Trophoblast cell (in vitro differentiated cells and primary cell): ENCODE results near the gene LPGAT1.

ENCODE experiments used
- DNase-seq, 2 donors: peaks; one replicate each; pipeline ENCODE4 v3.0.0-alpha.2; 2016
- H2AFZ ChIP-seq: 2 replicates; pipeline ENCODE4 v1.6.1; 2013; ENCODE audit warnings: low read length, moderate library complexity, mild to moderate bottlenecking; ENCODE audit not compliant: insufficient read depth, poor library complexity
- H2AK5ac ChIP-seq: 2 replicates; pipeline ENCODE4 v1.6.1; 2013; ENCODE audit warnings: mild to moderate bottlenecking, low read length
- H2BK120ac ChIP-seq: 2 replicates; pipeline ENCODE4 v1.6.1; 2013; ENCODE audit warnings: low read length, mild to moderate bottlenecking, moderate library complexity; ENCODE audit not compliant: insufficient read depth, poor library complexity
- H2BK12ac ChIP-seq: 2 replicates; pipeline ENCODE4 v1.6.1; 2013; ENCODE audit warnings: mild to moderate bottlenecking, low read length, moderate library complexity
- H2BK5ac ChIP-seq: 2 replicates; pipeline ENCODE4 v1.6.1; 2013; ENCODE audit warnings: low read length, low read depth, moderate library complexity, mild to moderate bottlenecking; ENCODE audit not compliant: poor library complexity
- H3K14ac ChIP-seq: 2 replicates; pipeline ENCODE4 v1.6.1; 2013; ENCODE audit warnings: mild to moderate bottlenecking, low read length
- H3K18ac ChIP-seq: 2 replicates; pipeline ENCODE4 v1.6.1; 2013; ENCODE audit warnings: mild to moderate bottlenecking, low read length
- H3K23ac ChIP-seq: 2 replicates; pipeline ENCODE4 v1.6.1; 2013; ENCODE audit warnings: low read length
- H3K27ac ChIP-seq: 2 replicates; pipeline ENCODE4 v1.5.1; 2013; ENCODE audit warnings: low read depth, mild to moderate bottlenecking, inconsistent platforms, low read length, moderate library complexity
- H3K27me3 ChIP-seq: 2 replicates; pipeline ENCODE4 v1.6.1; 2013; ENCODE audit warnings: inconsistent platforms, mild to moderate bottlenecking, low read length, moderate library complexity; ENCODE audit not compliant: insufficient read depth
- H3K36me3 ChIP-seq, 2 experiments: 1 replicate in 1 of 2; 2 replicates in 1 of 2; pipeline ENCODE4 v1.6.1; 2013; ENCODE audit warnings: low read length in 2 of 2, mild to moderate bottlenecking in 2 of 2, moderate library complexity in 1 of 2; ENCODE audit not compliant: insufficient read depth in 2 of 2, control insufficient read depth in 1 of 2
- H3K4ac ChIP-seq: 2 replicates; pipeline ENCODE4 v1.6.1; 2013; ENCODE audit warnings: low read depth, mild to moderate bottlenecking, low read length, moderate library complexity
- H3K4me1 ChIP-seq, 2 experiments: 1 replicate in 1 of 2; 2 replicates in 1 of 2; pipeline ENCODE4 v1.6.1; 2013; ENCODE audit warnings: low read length in 2 of 2, mild to moderate bottlenecking in 2 of 2, moderate library complexity in 1 of 2; ENCODE audit not compliant: insufficient read depth in 2 of 2, control insufficient read depth in 1 of 2
- H3K4me2 ChIP-seq: 2 replicates; pipeline ENCODE4 v1.6.1; 2013; ENCODE audit warnings: inconsistent platforms, mild to moderate bottlenecking, low read length, moderate library complexity
- H3K4me3 ChIP-seq: 2 replicates; pipeline ENCODE4 v1.5.1; 2013; ENCODE audit warnings: mild to moderate bottlenecking, low read depth, low read length, inconsistent platforms
- H3K79me1 ChIP-seq: one replicate; pipeline ENCODE4 v1.6.1; 2013; ENCODE audit warnings: low read length
- H3K79me2 ChIP-seq: 2 replicates; pipeline ENCODE4 v1.6.1; 2013; ENCODE audit warnings: low read length, mild to moderate bottlenecking; ENCODE audit not compliant: control insufficient read depth, insufficient read depth, poor library complexity
- H3K9ac ChIP-seq: 2 replicates; pipeline ENCODE4 v1.6.1; 2013; ENCODE audit warnings: mild to moderate bottlenecking, low read length
- H3K9me3 ChIP-seq: 2 replicates; pipeline ENCODE4 v1.6.1; 2013; ENCODE audit warnings: low read depth, mild to moderate bottlenecking, control low read depth, inconsistent platforms, low read length; ENCODE audit not compliant: insufficient read depth
- H4K12ac ChIP-seq: 2 replicates; pipeline ENCODE4 v1.6.1; 2013; ENCODE audit warnings: low read depth, mild to moderate bottlenecking, low read length, moderate library complexity
- H4K8ac ChIP-seq: 2 replicates; pipeline ENCODE4 v1.6.1; 2013; ENCODE audit warnings: low read depth, mild to moderate bottlenecking, low read length, moderate library complexity
- H4K91ac ChIP-seq: one replicate; pipeline ENCODE4 v1.6.1; 2013; ENCODE audit warnings: low read depth, mild to moderate bottlenecking, low read length, moderate library complexity
- WGBS: extraction: QIAGEN DNeasy Blood & Tissue Kit; methylation state at CpG from one replicate; pipeline ENCODE4 v1.1.7; 2013; ENCODE audit warnings: missing lambda C conversion rate; ENCODE audit not compliant: insufficient read length, insufficient coverage; ENCODE audit errors: extremely low coverage; 5-methylcytosine and 5-hydroxymethylcytosine counted together

Gene LPGAT1

GRCh38 chr1:211797994-211798393 lies 32.6 kb downstream of the LPGAT1 start:
- Histone ChIP-seq H2BK120ac (no peak overlapping the region), H3K4me3 (no peak overlapping the region), H3K36me3 (peaks cover 0 to 2% of the 10 kb centered on the region in 2 experiments), H2BK12ac (no peak overlapping the region), H2AFZ (no peak overlapping the region), H3K4me1 (no peaks in the 10 kb centered on the region), H3K79me2 (no peaks in the 10 kb centered on the region), H3K23ac (no peak overlapping the region), H3K14ac (no peak overlapping the region), H3K79me1 (no peaks in the 10 kb centered on the region), H3K27me3 (no peaks in the 10 kb centered on the region), H3K4me2 (no peak overlapping the region), H3K9ac (no peak overlapping the region), H4K12ac (no peak overlapping the region), H4K91ac (no peak overlapping the region), H4K8ac (no peak overlapping the region), H3K9me3 (no peaks in the 10 kb centered on the region), H2BK5ac (no peak overlapping the region), H3K18ac (no peak overlapping the region), H2AK5ac (no peak overlapping the region), H3K4ac (no peak overlapping the region), H3K27ac (no peak overlapping the region)
- no CpG with 5 or more reads among the region's 2 CpGs for WGBS
- no peak for DNase-seq

GRCh38 chr1:211791979-211792378 lies 38.6 kb downstream of the LPGAT1 start:
- Histone ChIP-seq H2BK120ac (no peak overlapping the region), H2AFZ (no peak overlapping the region), H3K4ac (no peak overlapping the region), H4K12ac (no peak overlapping the region), H3K18ac (no peak overlapping the region), H3K36me3 (peaks cover 2 to 6% of the 10 kb centered on the region in 2 experiments), H2BK5ac (no peak overlapping the region), H3K23ac (no peak overlapping the region), H2BK12ac (no peak overlapping the region), H3K14ac (no peak overlapping the region), H4K8ac (no peak overlapping the region), H2AK5ac (no peak overlapping the region), H4K91ac (no peak overlapping the region), H3K9ac (no peak overlapping the region), H3K27ac (no peak overlapping the region), H3K4me3 (no peak overlapping the region), H3K4me2 (no peak overlapping the region), H3K79me2 (no peaks in the 10 kb centered on the region), H3K27me3 (no peaks in the 10 kb centered on the region), H3K9me3 (no peaks in the 10 kb centered on the region), H3K79me1 (no peaks in the 10 kb centered on the region), H3K4me1 (no peaks in the 10 kb centered on the region)
- no peak for DNase-seq
- WGBS: no CpG with 5 or more reads among the region's 2 CpGs

- no peak overlapping the region for H3K23ac ChIP-seq
- no peak overlapping the region for H3K4ac ChIP-seq
- no peak overlapping the region for H3K9ac ChIP-seq
- H2BK120ac ChIP-seq: no peak overlapping the region
- no peaks in the 10 kb centered on the region for H3K79me1 ChIP-seq
- no peak for DNase-seq
- H3K18ac ChIP-seq: no peak overlapping the region
- H2AK5ac ChIP-seq: no peak overlapping the region
- no peak overlapping the region for H4K8ac ChIP-seq
- no peak overlapping the region for H3K27ac ChIP-seq
- no CpG with 5 or more reads among the region's 11 CpGs for WGBS
- H3K9me3 ChIP-seq: no peaks in the 10 kb centered on the region
- H3K4me2 ChIP-seq: no peak overlapping the region
- H4K12ac ChIP-seq: no peak overlapping the region
- no peaks in the 10 kb centered on the region for H3K27me3 ChIP-seq
- no peak overlapping the region for H3K4me3 ChIP-seq
- no peak overlapping the region for H2BK5ac ChIP-seq
- H2AFZ ChIP-seq: no peak overlapping the region
- H3K36me3 ChIP-seq: peaks cover 2 to 4% of the 10 kb centered on the region in 2 experiments
- no peak overlapping the region for H2BK12ac ChIP-seq
- no peak overlapping the region for H3K14ac ChIP-seq
- H3K79me2 ChIP-seq: no peaks in the 10 kb centered on the region
- no peaks in the 10 kb centered on the region for H3K4me1 ChIP-seq
- no peak overlapping the region for H4K91ac ChIP-seq
Measured at GRCh38 chr1:211789641-211790464, 40.7 kb downstream of the LPGAT1 start.

- H4K91ac ChIP-seq: no peak overlapping the region
- no peak overlapping the region for H2BK120ac ChIP-seq
- H3K4me2 ChIP-seq: no peak overlapping the region
- H3K4me1 ChIP-seq: no peaks in the 10 kb centered on the region
- no peak overlapping the region for H2BK12ac ChIP-seq
- no peak overlapping the region for H3K14ac ChIP-seq
- H4K8ac ChIP-seq: no peak overlapping the region
- H2AFZ ChIP-seq: no peak overlapping the region
- H3K27me3 ChIP-seq: no peaks in the 10 kb centered on the region
- no peak overlapping the region for H2BK5ac ChIP-seq
- H3K23ac ChIP-seq: no peak overlapping the region
- H3K27ac ChIP-seq: no peak overlapping the region
- H3K18ac ChIP-seq: no peak overlapping the region
- no peaks in the 10 kb centered on the region for H3K79me2 ChIP-seq
- H3K36me3 ChIP-seq: peaks cover 2 to 4% of the 10 kb centered on the region in 2 experiments
- H3K4me3 ChIP-seq: no peak overlapping the region
- H3K9ac ChIP-seq: no peak overlapping the region
- no peak overlapping the region for H2AK5ac ChIP-seq
- H3K9me3 ChIP-seq: no peaks in the 10 kb centered on the region
- no CpG with 5 or more reads among the region's 4 CpGs for whole genome bisulfite sequencing
- no peak overlapping the region for H4K12ac ChIP-seq
- H3K4ac ChIP-seq: no peak overlapping the region
- H3K79me1 ChIP-seq: no peaks in the 10 kb centered on the region
- DNase-seq: no peak
Measured at GRCh38 chr1:211788626-211789025, 41.9 kb downstream of the LPGAT1 start.
